Hepatocyte (in vitro differentiated cells): ENCODE results near the gene SERPINB1.

Source experiments
- CTCF ChIP-seq: fragments of 200-600 bp; sonication (generic); IDR thresholded peaks from 2 replicates; pipeline ENCODE4 v1.5.1; 2016; ENCODE audit warnings: antibody characterized with exemption, mild to moderate bottlenecking; ENCODE audit not compliant: poor library complexity
- EZH2phosphoT487 ChIP-seq: fragments of 200-600 bp; sonication (generic); IDR thresholded peaks from one replicate; pipeline ENCODE4 v1.6.1; 2018; ENCODE audit warnings: antibody characterized with exemption, mild to moderate bottlenecking, low read depth, moderate library complexity; ENCODE audit not compliant: unreplicated experiment, severe bottlenecking

DNA sequence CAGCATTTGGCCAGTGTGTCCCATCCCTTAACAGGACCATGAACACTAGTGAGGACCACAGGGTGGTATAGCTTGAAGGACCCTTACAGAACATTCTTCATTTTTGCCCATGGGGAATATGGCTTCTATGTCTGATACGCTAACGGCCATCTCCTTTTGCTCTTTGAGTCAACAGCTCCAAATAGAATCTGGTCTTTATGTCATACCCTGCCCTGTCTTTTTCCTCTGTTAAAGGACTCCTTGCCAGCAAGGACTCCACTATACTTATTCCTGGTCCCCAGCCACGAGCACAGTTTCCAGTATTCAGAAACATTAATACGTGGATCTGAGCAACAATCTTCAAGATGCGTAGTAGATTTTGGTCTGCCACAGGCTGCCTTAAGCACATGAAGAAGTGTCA is 22.5 kb downstream of the SERPINB1 start:
- TF ChIP-seq CTCF (no peak), EZH2phosphoT487 (no peak)
